HepG2 (cell line): Measurements from ENCODE around the gene RPL18. TPM values are rescaled to one million over a fixed set of nuclear protein-coding genes. Genes with fewer than 3 reads are reported as not detected.

Experiments used
- ARNT2 ChIP-seq: sonication (generic); formaldehyde crosslinking; IDR thresholded peaks from 2 replicates; pipeline ENCODE4 v1.8.0; 2022; ENCODE audit warnings: mild to moderate bottlenecking, low read depth, missing genetic modification reagents, moderate library complexity
- HOXA9 ChIP-seq: sonication (generic); formaldehyde crosslinking; IDR thresholded peaks from 2 replicates; pipeline ENCODE4 v1.8.1; 2022; ENCODE audit warnings: missing genetic modification reagents, mild to moderate bottlenecking, moderate library complexity, borderline replicate concordance
- KLF13 ChIP-seq: sonication (generic); formaldehyde crosslinking; IDR thresholded peaks from 2 replicates; pipeline ENCODE4 v1.4.0; 2020; ENCODE audit warnings: mild to moderate bottlenecking, missing genetic modification reagents
- MEIS2 ChIP-seq: sonication (generic); formaldehyde crosslinking; IDR thresholded peaks from 2 replicates; pipeline ENCODE4 v1.9.0; 2021; ENCODE audit warnings: mild to moderate bottlenecking, missing genetic modification reagents
- NCOA5 ChIP-seq: sonication (generic); formaldehyde crosslinking; IDR thresholded peaks from 2 replicates; pipeline ENCODE4 v1.4.0; 2020; ENCODE audit warnings: missing genetic modification reagents
- RARG ChIP-seq: sonication (generic); formaldehyde crosslinking; IDR thresholded peaks from 2 replicates; pipeline ENCODE4 v1.4.0; 2020; ENCODE audit warnings: low read depth, mild to moderate bottlenecking, missing genetic modification reagents
- RBAK ChIP-seq: sonication (generic); formaldehyde crosslinking; IDR thresholded peaks from 2 replicates; pipeline ENCODE4 v1.5.1; 2020; ENCODE audit warnings: mild to moderate bottlenecking, missing genetic modification reagents
- RNF2 ChIP-seq: fragments of 450-650 bp; conservative IDR thresholded peaks from 2 replicates; pipeline ENCODE4 v1.6.1; 2016; ENCODE audit warnings: low read depth
- TAF1 ChIP-seq: sonication (generic); formaldehyde crosslinking; IDR thresholded peaks from 2 replicates; pipeline ENCODE4 v1.4.0; 2020; ENCODE audit warnings: missing genetic modification reagents
- ZNF354B ChIP-seq: sonication (generic); formaldehyde crosslinking; IDR thresholded peaks from 2 replicates; pipeline ENCODE4 v1.8.0; 2022; ENCODE audit warnings: mild to moderate bottlenecking, missing genetic modification reagents
- ZNF510 ChIP-seq: sonication (generic); formaldehyde crosslinking; IDR thresholded peaks from 2 replicates; pipeline ENCODE4 v1.4.0; 2020; ENCODE audit warnings: low read depth, mild to moderate bottlenecking, missing genetic modification reagents
- ZNF790 ChIP-seq: sonication (generic); formaldehyde crosslinking; IDR thresholded peaks from 2 replicates; pipeline ENCODE4 v1.8.0; 2022; ENCODE audit warnings: missing genetic modification reagents, mild to moderate bottlenecking, borderline replicate concordance
- ZNF878 ChIP-seq: sonication (generic); formaldehyde crosslinking; IDR thresholded peaks from 2 replicates; pipeline ENCODE4 v1.8.1; 2023; ENCODE audit warnings: mild to moderate bottlenecking, missing genetic modification reagents, moderate library complexity
- polyA plus RNA-seq, 8 experiments: library from polyadenylated mRNA; depleted of rRNA in 3 of 8; stranded (reverse) in 7 of 8; unstranded in 1 of 8; fragments of >200 nt; fragmentation: Illumina TruSeq in 4 of 8; extraction: Trizol in 4 of 8; gene quantifications; 2 replicates each; pipeline versions ENCODE4 v1.2.1 to v1.2.3, GENCODE V29; 2011 to 2016; ENCODE audit warnings: low read depth in 4 of 8, missing spikeins in 1 of 8, mixed read lengths in 1 of 8; ENCODE audit not compliant: insufficient read depth in 1 of 8
- total RNA-seq, 5 experiments: library from RNA; depleted of rRNA; stranded (reverse); fragments of >200 nt; fragmentation: Illumina TruSeq; extraction: Trizol; gene quantifications; 2 replicates each; pipeline ENCODE4 v1.2.3, GENCODE V29; 2016; ENCODE audit warnings: low read depth in 1 of 5
- TF ChIP-seq, protein P1 (sequence below): sonication (generic); formaldehyde crosslinking; IDR thresholded peaks from 2 replicates; pipeline ENCODE4 v1.4.0; 2020; ENCODE audit warnings: mild to moderate bottlenecking, missing genetic modification reagents
- TF ChIP-seq, protein P2 (sequence below): sonication (generic); formaldehyde crosslinking; IDR thresholded peaks from 2 replicates; pipeline ENCODE4 v1.4.0; 2020; ENCODE audit warnings: missing genetic modification reagents, low read depth, mild to moderate bottlenecking, borderline replicate concordance
- TF ChIP-seq, protein P3 (sequence below): IDR thresholded peaks from 2 replicates; pipeline ENCODE4 v1.6.1; 2016; ENCODE audit warnings: low read depth, control low read depth
- TF ChIP-seq, protein P4 (sequence below): IDR thresholded peaks from 2 replicates; pipeline ENCODE4 v1.6.1; 2016; ENCODE audit warnings: missing compliant biosample characterization, missing genetic modification reagents, borderline replicate concordance
- TF ChIP-seq, protein P5 (sequence below): sonication (generic); formaldehyde crosslinking; IDR thresholded peaks from 2 replicates; pipeline ENCODE4 v1.9.0; 2021; ENCODE audit warnings: mild to moderate bottlenecking, missing genetic modification reagents

The RPL18 gene
- total and polyA plus RNA-seq, 2 of the 13 experiments (the other 11 are each of a cell fraction or from before 2014, with no cell fraction given): 1,485 to 1,639 TPM

DNA sequence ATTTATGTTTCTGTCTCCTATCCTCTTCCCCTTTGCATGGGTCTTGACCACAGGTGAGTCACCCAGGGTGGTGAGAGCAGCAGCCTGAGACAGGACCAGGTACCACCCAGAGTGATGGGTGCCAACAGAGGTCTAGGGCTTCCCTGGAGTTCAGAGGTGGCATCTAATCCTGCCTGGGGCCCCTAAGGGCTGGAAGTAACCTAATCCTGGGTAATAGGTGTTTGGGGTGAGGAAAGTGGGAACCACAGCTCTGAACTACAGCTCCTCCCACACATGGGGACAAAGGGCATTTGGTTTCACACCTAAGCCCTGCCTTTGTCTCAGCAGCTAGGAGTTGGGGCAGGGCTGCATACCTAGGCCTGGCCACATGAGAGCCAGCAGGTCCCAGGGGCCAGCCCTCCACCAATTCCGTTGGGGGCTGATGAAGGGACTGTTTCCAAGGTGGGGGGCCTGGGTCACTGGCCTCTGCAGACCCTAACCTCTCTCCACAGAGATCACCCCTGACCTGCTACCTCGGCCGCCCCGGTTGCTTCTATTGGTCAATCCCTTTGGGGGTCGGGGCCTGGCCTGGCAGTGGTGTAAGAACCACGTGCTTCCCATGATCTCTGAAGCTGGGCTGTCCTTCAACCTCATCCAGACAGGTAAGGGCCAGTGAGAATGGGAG, 8.4 kb upstream of the RPL18 start (continued):
- TF ChIP-seq, protein P1, sequence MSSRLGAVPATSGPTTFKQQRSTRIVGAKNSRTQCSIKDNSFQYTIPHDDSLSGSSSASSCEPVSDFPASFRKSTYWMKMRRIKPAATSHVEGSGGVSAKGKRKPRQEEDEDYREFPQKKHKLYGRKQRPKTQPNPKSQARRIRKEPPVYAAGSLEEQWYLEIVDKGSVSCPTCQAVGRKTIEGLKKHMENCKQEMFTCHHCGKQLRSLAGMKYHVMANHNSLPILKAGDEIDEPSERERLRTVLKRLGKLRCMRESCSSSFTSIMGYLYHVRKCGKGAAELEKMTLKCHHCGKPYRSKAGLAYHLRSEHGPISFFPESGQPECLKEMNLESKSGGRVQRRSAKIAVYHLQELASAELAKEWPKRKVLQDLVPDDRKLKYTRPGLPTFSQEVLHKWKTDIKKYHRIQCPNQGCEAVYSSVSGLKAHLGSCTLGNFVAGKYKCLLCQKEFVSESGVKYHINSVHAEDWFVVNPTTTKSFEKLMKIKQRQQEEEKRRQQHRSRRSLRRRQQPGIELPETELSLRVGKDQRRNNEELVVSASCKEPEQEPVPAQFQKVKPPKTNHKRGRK: no peak
- TF ChIP-seq NCOA5 (CRISPR knock-in tag) (no peak), HOXA9 (CRISPR knock-in tag) (no peak), ZNF878 (no peak), RBAK (no peak), RNF2 (peak; percentile 80; the same call in 1 of the 2 replicates), ARNT2 (no peak), ZNF790 (CRISPR knock-in tag) (no peak), MEIS2 (CRISPR knock-in tag) (no peak), ZNF510 (CRISPR knock-in tag) (no peak), TAF1 (no peak), ZNF354B (CRISPR knock-in tag) (no peak), KLF13 (CRISPR knock-in tag) (no peak), RARG (CRISPR knock-in tag) (no peak)
- TF ChIP-seq, protein P2, sequence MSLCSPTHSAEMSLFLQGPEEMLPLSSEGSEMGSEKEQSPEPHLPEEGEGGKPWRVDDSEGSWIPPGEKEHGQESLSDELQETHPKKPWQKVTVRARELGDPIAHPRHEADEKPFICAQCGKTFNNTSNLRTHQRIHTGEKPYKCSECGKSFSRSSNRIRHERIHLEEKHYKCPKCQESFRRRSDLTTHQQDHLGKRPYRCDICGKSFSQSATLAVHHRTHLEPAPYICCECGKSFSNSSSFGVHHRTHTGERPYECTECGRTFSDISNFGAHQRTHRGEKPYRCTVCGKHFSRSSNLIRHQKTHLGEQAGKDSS (CRISPR knock-in tag): no peak
- TF ChIP-seq, protein P3, sequence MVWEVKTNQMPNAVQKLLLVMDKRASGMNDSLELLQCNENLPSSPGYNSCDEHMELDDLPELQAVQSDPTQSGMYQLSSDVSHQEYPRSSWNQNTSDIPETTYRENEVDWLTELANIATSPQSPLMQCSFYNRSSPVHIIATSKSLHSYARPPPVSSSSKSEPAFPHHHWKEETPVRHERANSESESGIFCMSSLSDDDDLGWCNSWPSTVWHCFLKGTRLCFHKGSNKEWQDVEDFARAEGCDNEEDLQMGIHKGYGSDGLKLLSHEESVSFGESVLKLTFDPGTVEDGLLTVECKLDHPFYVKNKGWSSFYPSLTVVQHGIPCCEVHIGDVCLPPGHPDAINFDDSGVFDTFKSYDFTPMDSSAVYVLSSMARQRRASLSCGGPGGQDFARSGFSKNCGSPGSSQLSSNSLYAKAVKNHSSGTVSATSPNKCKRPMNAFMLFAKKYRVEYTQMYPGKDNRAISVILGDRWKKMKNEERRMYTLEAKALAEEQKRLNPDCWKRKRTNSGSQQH (CRISPR knock-in tag): no peak
- TF ChIP-seq, protein P4, sequence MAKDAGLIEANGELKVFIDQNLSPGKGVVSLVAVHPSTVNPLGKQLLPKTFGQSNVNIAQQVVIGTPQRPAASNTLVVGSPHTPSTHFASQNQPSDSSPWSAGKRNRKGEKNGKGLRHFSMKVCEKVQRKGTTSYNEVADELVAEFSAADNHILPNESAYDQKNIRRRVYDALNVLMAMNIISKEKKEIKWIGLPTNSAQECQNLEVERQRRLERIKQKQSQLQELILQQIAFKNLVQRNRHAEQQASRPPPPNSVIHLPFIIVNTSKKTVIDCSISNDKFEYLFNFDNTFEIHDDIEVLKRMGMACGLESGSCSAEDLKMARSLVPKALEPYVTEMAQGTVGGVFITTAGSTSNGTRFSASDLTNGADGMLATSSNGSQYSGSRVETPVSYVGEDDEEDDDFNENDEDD: peak; percentile 71; the same call in 1 of the 2 replicates
- TF ChIP-seq, protein P5, sequence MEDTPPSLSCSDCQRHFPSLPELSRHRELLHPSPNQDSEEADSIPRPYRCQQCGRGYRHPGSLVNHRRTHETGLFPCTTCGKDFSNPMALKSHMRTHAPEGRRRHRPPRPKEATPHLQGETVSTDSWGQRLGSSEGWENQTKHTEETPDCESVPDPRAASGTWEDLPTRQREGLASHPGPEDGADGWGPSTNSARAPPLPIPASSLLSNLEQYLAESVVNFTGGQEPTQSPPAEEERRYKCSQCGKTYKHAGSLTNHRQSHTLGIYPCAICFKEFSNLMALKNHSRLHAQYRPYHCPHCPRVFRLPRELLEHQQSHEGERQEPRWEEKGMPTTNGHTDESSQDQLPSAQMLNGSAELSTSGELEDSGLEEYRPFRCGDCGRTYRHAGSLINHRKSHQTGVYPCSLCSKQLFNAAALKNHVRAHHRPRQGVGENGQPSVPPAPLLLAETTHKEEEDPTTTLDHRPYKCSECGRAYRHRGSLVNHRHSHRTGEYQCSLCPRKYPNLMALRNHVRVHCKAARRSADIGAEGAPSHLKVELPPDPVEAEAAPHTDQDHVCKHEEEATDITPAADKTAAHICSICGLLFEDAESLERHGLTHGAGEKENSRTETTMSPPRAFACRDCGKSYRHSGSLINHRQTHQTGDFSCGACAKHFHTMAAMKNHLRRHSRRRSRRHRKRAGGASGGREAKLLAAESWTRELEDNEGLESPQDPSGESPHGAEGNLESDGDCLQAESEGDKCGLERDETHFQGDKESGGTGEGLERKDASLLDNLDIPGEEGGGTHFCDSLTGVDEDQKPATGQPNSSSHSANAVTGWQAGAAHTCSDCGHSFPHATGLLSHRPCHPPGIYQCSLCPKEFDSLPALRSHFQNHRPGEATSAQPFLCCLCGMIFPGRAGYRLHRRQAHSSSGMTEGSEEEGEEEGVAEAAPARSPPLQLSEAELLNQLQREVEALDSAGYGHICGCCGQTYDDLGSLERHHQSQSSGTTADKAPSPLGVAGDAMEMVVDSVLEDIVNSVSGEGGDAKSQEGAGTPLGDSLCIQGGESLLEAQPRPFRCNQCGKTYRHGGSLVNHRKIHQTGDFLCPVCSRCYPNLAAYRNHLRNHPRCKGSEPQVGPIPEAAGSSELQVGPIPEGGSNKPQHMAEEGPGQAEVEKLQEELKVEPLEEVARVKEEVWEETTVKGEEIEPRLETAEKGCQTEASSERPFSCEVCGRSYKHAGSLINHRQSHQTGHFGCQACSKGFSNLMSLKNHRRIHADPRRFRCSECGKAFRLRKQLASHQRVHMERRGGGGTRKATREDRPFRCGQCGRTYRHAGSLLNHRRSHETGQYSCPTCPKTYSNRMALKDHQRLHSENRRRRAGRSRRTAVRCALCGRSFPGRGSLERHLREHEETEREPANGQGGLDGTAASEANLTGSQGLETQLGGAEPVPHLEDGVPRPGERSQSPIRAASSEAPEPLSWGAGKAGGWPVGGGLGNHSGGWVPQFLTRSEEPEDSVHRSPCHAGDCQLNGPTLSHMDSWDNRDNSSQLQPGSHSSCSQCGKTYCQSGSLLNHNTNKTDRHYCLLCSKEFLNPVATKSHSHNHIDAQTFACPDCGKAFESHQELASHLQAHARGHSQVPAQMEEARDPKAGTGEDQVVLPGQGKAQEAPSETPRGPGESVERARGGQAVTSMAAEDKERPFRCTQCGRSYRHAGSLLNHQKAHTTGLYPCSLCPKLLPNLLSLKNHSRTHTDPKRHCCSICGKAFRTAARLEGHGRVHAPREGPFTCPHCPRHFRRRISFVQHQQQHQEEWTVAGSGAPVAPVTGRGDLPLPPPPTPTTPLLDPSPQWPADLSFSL (CRISPR knock-in tag): no peak
